Lung (tissue), 12 donors: ENCODE results near the gene TPRA1. TPM values are rescaled to one million over a fixed set of nuclear protein-coding genes. Genes with fewer than 3 reads are reported as not detected.

ENCODE experiments used
- ATAC-seq: fragments of 200-7000 bp; cut with Tn5 transposase; one replicate; pipeline ENCODE4 v1.9.1; 2020; ENCODE audit warnings: moderate number of reproducible peaks; ENCODE audit not compliant: insufficient read depth, low FRiP score
- DNase-seq, 3 donors: peaks; one replicate each; pipeline ENCODE4 v3.0.0-alpha.2; 2013 to 2017
- H3K27ac ChIP-seq, 2 donors: one replicate each; pipeline ENCODE4 v1.5.1; 2013; ENCODE audit warnings: mild to moderate bottlenecking in 2 of 2, moderate library complexity in 2 of 2, control low read depth in 1 of 2, inconsistent platforms in 1 of 2, low read depth in 1 of 2, low read length in 1 of 2
- H3K27me3 ChIP-seq, 3 donors: one replicate each; pipeline ENCODE4 v1.5.1; 2013; ENCODE audit warnings: low read length in 2 of 3; ENCODE audit not compliant: control insufficient read depth in 3 of 3, insufficient read depth in 3 of 3
- H3K36me3 ChIP-seq, 4 donors: one replicate each; pipeline ENCODE4 v1.5.1; 2013; ENCODE audit warnings: low read length in 4 of 4, mild to moderate bottlenecking in 1 of 4, moderate library complexity in 1 of 4; ENCODE audit not compliant: control insufficient read depth in 4 of 4, insufficient read depth in 4 of 4
- H3K4me1 ChIP-seq, 5 donors: one replicate each; pipeline ENCODE4 v1.5.1; 2013; ENCODE audit warnings: low read length in 5 of 5, mild to moderate bottlenecking in 2 of 5, moderate library complexity in 1 of 5; ENCODE audit not compliant: control insufficient read depth in 5 of 5, insufficient read depth in 5 of 5
- H3K4me3 ChIP-seq: one replicate; pipeline ENCODE4 v1.5.1; 2013; ENCODE audit warnings: mild to moderate bottlenecking, control low read depth, moderate library complexity
- H3K9ac ChIP-seq, 2 donors: one replicate each; pipeline ENCODE4 v1.5.1; 2013; ENCODE audit warnings: low read length in 2 of 2, control low read depth in 1 of 2; ENCODE audit not compliant: insufficient read depth in 1 of 2
- H3K9me3 ChIP-seq, 4 donors: one replicate each; pipeline ENCODE4 v1.5.1; 2013; ENCODE audit warnings: low read length in 3 of 4, mild to moderate bottlenecking in 1 of 4, moderate library complexity in 1 of 4; ENCODE audit not compliant: control insufficient read depth in 4 of 4, insufficient read depth in 3 of 4
- CTCF ChIP-seq: IDR thresholded peaks from 2 replicates; pipeline ENCODE4 v1.5.1; 2012; ENCODE audit warnings: mild to moderate bottlenecking; ENCODE audit errors: control extremely low read depth, extremely low read depth
- WGBS, 2 donors: extraction: QIAGEN DNeasy Blood & Tissue Kit; methylation state at CpG; one replicate each; pipeline ENCODE4 v1.1.7; 2013; 5-methylcytosine and 5-hydroxymethylcytosine counted together
- polyA plus RNA-seq, 2 donors: library from polyadenylated mRNA; stranded (reverse); fragments of 200-250 nt; gene quantifications; one replicate each; pipeline ENCODE4 v1.2.1, GENCODE V29; 2013
- total RNA-seq, 2 donors: library from RNA; depleted of rRNA in 1 of 2; stranded (reverse); fragments of >200 nt in 1 of 2; gene quantifications; one replicate each; pipeline ENCODE4 v1.2.1, GENCODE V29; 2014 to 2021
- donor health status: control.
- donor health status: control.
- donor health status: Bipolar disorder and iron deficiency.
- donor health status: healthy.
- donor health status: DM: yes; HTN: yes; CAD: no.

TPRA1 gene
- total and polyA plus RNA-seq, 4 donors, result 28.9 to 53.2 (median 38.0) TPM

- DNase-seq, result no peak
These were observed 14.1 kb upstream of the TPRA1 start for GRCh38 chr3:127604546-127605165.

GRCh38 chr3:127604035-127604434, 13.5 kb upstream of the TPRA1 start:
- H3K4me3 ChIP-seq, result no peak overlapping the region
- peaks cover 0 to 21% (median 2%) of the 10 kb centered on the region in 5 donors for H3K4me1 ChIP-seq
- DNase-seq (no peak), ATAC-seq (no peak)
- no peak overlapping the region for H3K27ac ChIP-seq
- H3K27me3 ChIP-seq, result no peaks in the 10 kb centered on the region
- H3K9me3 ChIP-seq, result no peaks in the 10 kb centered on the region
- 91 to 95% methylated on average over 7 of the region's 7 CpGs for WGBS, 2 donors
- H3K36me3 ChIP-seq, result peaks cover 0 to 35% (median 26%) of the 10 kb centered on the region in 4 donors
- no peak for TF ChIP-seq CTCF
- H3K9ac ChIP-seq, result no peak overlapping the region

More at GRCh38 chr3:127604546-127605165, 14.1 kb upstream of the TPRA1 start:
- no peak overlapping the region for H3K27ac ChIP-seq
- no peaks in the 10 kb centered on the region for H3K9me3 ChIP-seq
- H3K27me3 ChIP-seq, result no peaks in the 10 kb centered on the region
- peaks cover 0 to 15% (median 2%) of the 10 kb centered on the region in 5 donors for H3K4me1 ChIP-seq
- no peak overlapping the region for H3K9ac ChIP-seq
- peaks cover 0 to 36% (median 26%) of the 10 kb centered on the region in 4 donors for H3K36me3 ChIP-seq
- 94 to 96% methylated on average over 41 of the region's 41 CpGs for WGBS, 2 donors
- no peak overlapping the region for H3K4me3 ChIP-seq
- no peak for ATAC-seq
- TF ChIP-seq CTCF, result no peak

GRCh38 chr3:127600749-127601456, 10.4 kb upstream of the TPRA1 start:
- no peak for TF ChIP-seq CTCF
- Histone ChIP-seq H3K9me3 (no peaks in the 10 kb centered on the region), H3K4me3 (no peak overlapping the region), H3K27ac (no peak overlapping the region), H3K27me3 (no peaks in the 10 kb centered on the region), H3K36me3 (peaks cover 0 to 9% (median 3%) of the 10 kb centered on the region in 4 donors), H3K4me1 (peaks cover 0 to 27% (median 3%) of the 10 kb centered on the region in 5 donors), H3K9ac (no peak overlapping the region)
- DNase-seq, result no peak
- ATAC-seq, result no peak
- WGBS, 2 donors, result 78 to 83% methylated on average over 6 of the region's 6 CpGs
